Smooth muscle cell (in vitro differentiated cells): Measurements from ENCODE around the gene PRTN3. TPM values are rescaled to one million over a fixed set of nuclear protein-coding genes. Genes with fewer than 3 reads are reported as not detected.

Experiments used
- DNase-seq: peaks from one replicate; lab custom pipeline; 2025; ENCODE audit not compliant: unreplicated experiment; lab: John Stamatoyannopoulos, UW
- H2AFZ ChIP-seq: fragments of 200-600 bp; sonication (generic); 2 replicates; pipeline ENCODE4 v1.6.0; 2016; ENCODE audit warnings: antibody characterized with exemption, low read depth, mild to moderate bottlenecking
- H3F3A ChIP-seq: fragments of 200-600 bp; sonication (generic); 2 replicates; pipeline ENCODE4 v1.6.0; 2017; ENCODE audit warnings: antibody characterized with exemption, low read depth
- H3K27ac ChIP-seq: fragments of 200-600 bp; sonication (generic); 2 replicates; pipeline ENCODE4 v1.5.1; 2016; ENCODE audit warnings: low read depth, mild to moderate bottlenecking
- H3K27me3 ChIP-seq: fragments of 200-600 bp; sonication (generic); 2 replicates; pipeline ENCODE4 v1.6.1; 2016; ENCODE audit warnings: low read depth, mild to moderate bottlenecking
- H3K36me3 ChIP-seq: fragments of 200-600 bp; sonication (generic); 2 replicates; pipeline ENCODE4 v1.5.1; 2016; ENCODE audit warnings: low read depth
- H3K4me1 ChIP-seq: fragments of 200-600 bp; sonication (generic); 2 replicates; pipeline ENCODE4 v1.5.1; 2016; ENCODE audit warnings: low read depth
- H3K4me2 ChIP-seq: fragments of 200-600 bp; sonication (generic); 2 replicates; pipeline ENCODE4 v1.6.0; 2016; ENCODE audit warnings: mild to moderate bottlenecking
- H3K4me3 ChIP-seq: fragments of 200-600 bp; sonication (generic); 2 replicates; pipeline ENCODE4 v1.5.1; 2016; ENCODE audit warnings: mild to moderate bottlenecking
- H3K79me2 ChIP-seq: fragments of 200-600 bp; sonication (generic); 2 replicates; pipeline ENCODE4 v1.6.0; 2016; ENCODE audit warnings: low read depth, mild to moderate bottlenecking
- H3K9ac ChIP-seq: fragments of 200-600 bp; sonication (generic); 2 replicates; pipeline ENCODE4 v1.6.0; 2016; ENCODE audit warnings: low read depth
- H3K9me3 ChIP-seq: fragments of 200-600 bp; sonication (generic); replicated peaks from 2 replicates; pipeline ENCODE4 v1.5.1; 2016; ENCODE audit warnings: low read depth
- H4K20me1 ChIP-seq: fragments of 200-600 bp; sonication (generic); 2 replicates; pipeline ENCODE4 v1.6.0; 2016; ENCODE audit warnings: low read depth
- CTCF ChIP-seq: fragments of 200-600 bp; sonication (generic); IDR thresholded peaks from 2 replicates; pipeline ENCODE4 v1.5.1; 2017; ENCODE audit warnings: borderline replicate concordance, mild to moderate bottlenecking, antibody characterized with exemption; ENCODE audit not compliant: insufficient read depth, poor library complexity, severe bottlenecking
- WGBS: methylation state at CpG from one replicate; pipeline ENCODE4 v1.1.7; 2016; ENCODE audit warnings: low lambda C conversion rate; 5-methylcytosine and 5-hydroxymethylcytosine counted together
- polyA plus RNA-seq: library from polyadenylated mRNA; unstranded; fragments of >200 nt; fragmentation: Nextera tagmentation; extraction: Ambion mirVana; gene quantifications from 2 replicates; pipeline ENCODE4 v1.2.1, GENCODE V29; 2016
- total RNA-seq: library from RNA; depleted of rRNA; stranded (reverse); fragments of >200 nt; gene quantifications from 2 replicates; pipeline ENCODE4 v1.2.3, GENCODE V29; 2014

Gene PRTN3
- total and polyA plus RNA-seq, 2 experiments from 2014 or later, result not detected

GRCh38 chr19:803099-803561 is 37.7 kb upstream of the PRTN3 start:
- Histone ChIP-seq H4K20me1 (peaks cover 100% of the 10 kb centered on the region), H3K27me3 (no peaks in the 10 kb centered on the region), H3K27ac (peak overlapping the region; percentile 13), H3K9ac (no peak overlapping the region), H3K9me3 (no peaks in the 10 kb centered on the region), H3K4me3 (no peak overlapping the region), H2AFZ (no peak overlapping the region), H3F3A (peaks cover 25% of the 10 kb centered on the region), H3K79me2 (peaks cover 100% of the 10 kb centered on the region), H3K4me2 (no peak overlapping the region), H3K36me3 (peaks cover 10% of the 10 kb centered on the region), H3K4me1 (peaks cover 29% of the 10 kb centered on the region)
- no peak for DNase-seq
- 95% methylated on average over 17 of the region's 17 CpGs for WGBS
- TF ChIP-seq CTCF, result no peak

DNA sequence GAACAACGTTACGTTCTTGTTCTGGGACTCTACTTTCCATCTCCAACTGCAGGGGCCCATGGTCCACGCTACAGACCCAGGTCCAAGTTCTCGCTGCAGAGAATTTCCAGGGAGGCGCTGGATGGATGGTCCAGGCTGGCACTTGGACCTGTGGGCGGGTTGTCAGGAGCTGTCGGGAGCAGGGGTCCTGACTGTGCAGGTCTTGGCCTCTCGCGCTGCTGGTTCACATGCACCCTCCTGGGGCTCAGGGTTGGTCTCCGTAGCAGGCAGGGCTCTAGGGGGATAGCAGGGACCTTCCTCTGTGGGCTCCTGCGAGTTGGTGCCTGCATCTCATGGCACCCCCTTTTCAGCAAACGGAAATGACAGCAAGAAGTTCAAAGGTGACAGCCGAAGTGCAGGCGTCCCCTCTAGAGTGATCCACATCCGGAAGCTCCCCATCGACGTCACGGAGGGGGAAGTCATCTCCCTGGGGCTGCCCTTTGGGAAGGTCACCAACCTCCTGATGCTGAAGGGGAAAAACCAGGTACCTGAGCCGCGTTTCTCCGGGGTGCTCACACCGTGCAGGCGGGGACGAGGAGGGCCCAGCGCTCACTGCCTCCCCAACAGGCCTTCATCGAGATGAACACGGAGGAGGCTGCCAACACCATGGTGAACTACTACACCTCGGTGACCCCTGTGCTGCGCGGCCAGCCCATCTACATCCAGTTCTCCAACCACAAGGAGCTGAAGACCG is 36.9 kb upstream of the PRTN3 start:
- Histone ChIP-seq H3K27me3 (no peaks in the 10 kb centered on the region), H3K4me2 (no peak overlapping the region), H3K4me3 (no peak overlapping the region), H3K9ac (no peak overlapping the region), H4K20me1 (peaks cover 100% of the 10 kb centered on the region), H3K4me1 (peaks cover 29% of the 10 kb centered on the region), H3K36me3 (peaks cover 10% of the 10 kb centered on the region), H3K79me2 (peaks cover 100% of the 10 kb centered on the region), H3K27ac (no peak overlapping the region), H3F3A (peaks cover 23% of the 10 kb centered on the region), H3K9me3 (no peaks in the 10 kb centered on the region), H2AFZ (no peak overlapping the region)
- TF ChIP-seq CTCF, result no peak
- no peak for DNase-seq
- 94% methylated on average over 29 of the region's 31 CpGs for WGBS

GRCh38 chr19:804419-805165 is 36.2 kb upstream of the PRTN3 start:
- Histone ChIP-seq H3K9ac (no peak overlapping the region), H3F3A (peaks cover 24% of the 10 kb centered on the region), H4K20me1 (peaks cover 100% of the 10 kb centered on the region), H3K79me2 (peaks cover 100% of the 10 kb centered on the region), H3K27me3 (no peaks in the 10 kb centered on the region), H3K27ac (no peak overlapping the region), H3K9me3 (no peaks in the 10 kb centered on the region), H2AFZ (no peak overlapping the region), H3K36me3 (peaks cover 10% of the 10 kb centered on the region), H3K4me1 (peaks cover 24% of the 10 kb centered on the region), H3K4me2 (no peak overlapping the region), H3K4me3 (no peak overlapping the region)
- no peak for TF ChIP-seq CTCF
- no peak for DNase-seq
- WGBS, result 98% methylated on average over 41 of the region's 53 CpGs
